Measurements from ENCODE around the gene NUSAP1. TPM values are rescaled to one million over a fixed set of nuclear protein-coding genes. Genes with fewer than 3 reads are reported as not detected.
"Not testable (repeated sequence)": the region's sequence is repeated elsewhere in the genome, so short reads cannot be mapped to it uniquely, and the experiment has no call there.

The NUSAP1 gene
- total RNA-seq, 1 donor from 2014 or later = 75.9 TPM

DNA sequence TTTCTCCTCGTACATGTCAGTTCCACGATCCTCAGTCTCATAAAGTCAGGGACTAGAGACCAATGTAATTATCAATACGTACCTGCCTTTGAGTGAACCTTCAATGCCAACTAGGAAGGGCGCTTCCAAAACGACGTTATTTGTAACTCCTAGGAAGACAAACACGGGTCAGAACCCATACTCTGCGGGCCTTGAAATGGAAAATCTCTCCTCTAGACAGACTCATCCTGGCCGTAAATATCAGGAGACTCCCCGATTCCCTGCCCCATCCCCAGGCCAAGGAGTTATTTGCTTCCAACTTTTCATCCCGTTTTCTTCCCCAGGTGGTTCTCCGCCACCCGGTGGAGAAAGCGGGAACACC lies 868 bp upstream of the NUSAP1 start:
- DNase-seq (ENCODE audit: low read depth in 2 of 2) = no peak

- DNase-seq (ENCODE audit: low read depth in 2 of 2) = peak in 1 of 2 donors; percentile 16
Measured at GRCh38 chr15:41333026-41333562, 413 bp downstream of the NUSAP1 start.

DNA sequence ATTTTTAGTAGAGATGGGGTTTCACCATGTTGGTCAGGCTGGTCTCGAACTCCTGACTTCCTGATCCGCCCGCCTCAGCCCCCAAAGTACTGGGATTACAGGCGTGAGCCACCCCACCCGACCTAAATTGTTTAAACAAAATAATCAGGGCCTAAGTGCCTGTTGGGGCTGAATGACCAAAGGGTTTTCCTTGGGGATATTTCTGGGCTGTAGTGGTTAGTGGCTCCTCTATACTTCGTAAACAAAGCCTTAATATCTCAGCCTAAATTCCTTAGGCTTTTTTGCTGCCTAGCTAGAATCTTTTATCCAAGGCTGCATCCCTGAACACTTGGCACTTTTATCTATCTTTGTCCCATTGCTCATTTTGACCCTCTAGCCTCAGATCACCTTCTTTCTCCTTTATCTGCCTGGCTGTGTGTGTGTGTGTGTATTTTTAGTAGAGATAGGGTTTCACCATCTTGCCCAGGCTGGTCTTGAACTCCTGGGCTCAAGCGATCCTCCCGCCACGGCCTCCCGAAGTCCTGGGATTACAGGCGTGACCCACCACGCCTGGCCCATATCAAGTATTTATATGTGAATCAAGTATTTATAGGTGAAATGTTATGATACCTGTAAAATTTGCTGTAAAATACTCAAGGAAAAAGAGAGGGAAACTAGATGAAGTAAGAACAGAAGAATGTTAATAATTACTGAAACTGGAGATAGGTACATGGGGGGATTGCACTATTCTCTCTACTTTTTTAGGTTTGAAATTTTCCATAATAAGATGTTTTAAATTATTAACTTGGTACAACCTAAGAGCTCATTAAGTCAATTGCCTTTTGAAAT lies 1.8 kb downstream of the NUSAP1 start:
- DNase-seq (ENCODE audit: low read depth in 2 of 2) = no peak

GRCh38 chr15:41336549-41336948 lies 3.9 kb downstream of the NUSAP1 start:
- DNase-seq (ENCODE audit: low read depth in 2 of 2) = no peak

DNA sequence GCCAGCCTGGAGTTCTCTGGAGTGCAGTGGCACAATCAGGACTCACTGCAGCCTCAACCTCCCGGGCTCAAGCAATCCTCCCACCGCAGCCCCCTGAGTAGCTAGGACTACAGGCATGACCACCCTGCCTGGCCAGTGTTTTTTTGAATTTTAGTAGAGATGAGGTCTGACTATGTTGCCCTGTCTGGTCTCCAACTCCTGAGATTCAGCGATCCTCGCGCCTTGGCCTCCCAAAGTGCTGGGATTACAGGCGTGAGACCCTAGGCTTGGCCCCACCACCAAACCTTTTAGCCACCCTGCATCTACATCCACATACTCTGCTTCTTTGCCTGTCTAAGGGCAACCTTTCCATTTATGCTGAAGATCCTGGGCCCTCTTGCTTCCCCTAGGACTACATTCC lies 4.4 kb downstream of the NUSAP1 start:
- no peak for DNase-seq (ENCODE audit: low read depth in 2 of 2)

GRCh38 chr15:41337631-41338522 lies 5.2 kb downstream of the NUSAP1 start:
- no peak for DNase-seq (ENCODE audit: low read depth in 2 of 2)

DNA sequence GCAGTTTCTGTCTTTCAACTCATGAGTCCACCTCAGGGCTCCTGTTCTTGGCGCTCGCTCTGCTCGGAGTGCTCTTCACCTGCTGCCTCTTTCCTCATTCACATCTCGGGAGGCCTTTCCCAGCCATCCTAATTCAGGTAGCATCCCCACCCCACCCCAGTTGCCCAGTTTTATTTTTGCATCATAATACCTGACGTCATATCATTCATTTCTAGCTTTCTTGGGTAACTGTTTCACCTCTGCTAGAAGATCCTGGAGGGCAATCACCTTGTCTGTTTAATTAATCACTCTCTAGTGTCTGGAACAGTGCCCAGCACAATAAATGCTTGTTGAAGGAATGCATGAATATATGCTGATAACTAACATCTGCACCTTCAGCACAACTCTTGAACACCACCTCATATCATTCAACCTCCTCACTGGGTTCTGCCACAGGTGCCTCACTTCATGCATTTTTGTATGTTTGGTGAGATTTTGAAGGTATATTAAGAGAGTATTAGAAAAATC lies 7.6 kb downstream of the NUSAP1 start:
- DNase-seq (ENCODE audit: low read depth in 2 of 2) = no peak

DNA sequence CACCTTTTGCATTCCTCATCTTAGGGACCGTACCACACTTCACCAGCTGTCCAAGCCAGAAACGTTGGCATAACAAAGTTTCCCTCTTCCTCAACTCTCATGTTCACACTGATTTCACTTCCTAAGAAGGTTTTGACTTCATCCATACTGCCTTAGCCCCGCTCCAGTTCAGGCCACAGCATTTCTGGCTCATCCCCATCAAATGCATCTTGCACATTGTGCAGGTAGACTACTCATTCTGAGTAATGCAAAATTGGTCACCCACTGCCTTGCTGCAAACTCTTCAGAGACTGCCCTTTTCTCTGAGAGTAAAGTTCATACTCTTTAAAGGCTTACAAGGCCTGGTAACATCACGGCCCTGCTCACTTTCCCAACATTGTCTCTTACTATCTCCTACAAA lies 8.8 kb downstream of the NUSAP1 start:
- no peak for DNase-seq (ENCODE audit: low read depth in 2 of 2)

- DNase-seq (ENCODE audit: low read depth in 2 of 2) = no peak
Measured at GRCh38 chr15:41347236-41347635, 14.6 kb downstream of the NUSAP1 start.

DNA sequence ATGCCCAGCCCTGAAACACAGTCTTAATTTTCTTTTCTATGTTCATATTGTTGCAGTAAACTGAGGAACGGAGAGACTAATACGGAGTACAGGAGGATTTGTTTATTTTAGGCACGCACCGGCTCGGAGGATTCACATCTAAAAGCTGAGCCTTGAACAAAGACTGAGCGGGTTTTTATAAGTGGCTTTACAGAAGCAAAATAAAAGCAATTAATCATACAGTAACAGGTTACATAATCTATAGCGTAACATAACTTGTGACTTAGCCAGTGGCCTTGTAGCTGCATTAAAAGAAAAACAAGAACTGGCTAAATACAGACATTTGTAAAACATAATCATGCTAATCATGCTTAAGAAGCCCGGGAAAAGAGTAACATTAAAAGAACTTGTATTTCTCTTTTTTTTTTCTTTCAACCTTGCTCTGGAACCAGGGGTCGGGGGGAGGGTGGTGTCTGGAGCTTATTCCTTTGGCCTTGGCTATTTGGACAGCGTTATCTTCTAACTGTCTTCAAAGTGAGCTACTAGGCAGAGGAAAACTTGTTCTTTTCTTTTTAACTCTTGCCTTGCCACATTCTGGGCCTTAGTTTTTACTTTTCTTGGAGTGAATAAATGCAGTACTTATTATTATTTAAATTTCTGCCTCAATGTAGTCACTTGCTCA lies 17.5 kb downstream of the NUSAP1 start:
- no peak for DNase-seq (ENCODE audit: low read depth in 2 of 2)

DNA sequence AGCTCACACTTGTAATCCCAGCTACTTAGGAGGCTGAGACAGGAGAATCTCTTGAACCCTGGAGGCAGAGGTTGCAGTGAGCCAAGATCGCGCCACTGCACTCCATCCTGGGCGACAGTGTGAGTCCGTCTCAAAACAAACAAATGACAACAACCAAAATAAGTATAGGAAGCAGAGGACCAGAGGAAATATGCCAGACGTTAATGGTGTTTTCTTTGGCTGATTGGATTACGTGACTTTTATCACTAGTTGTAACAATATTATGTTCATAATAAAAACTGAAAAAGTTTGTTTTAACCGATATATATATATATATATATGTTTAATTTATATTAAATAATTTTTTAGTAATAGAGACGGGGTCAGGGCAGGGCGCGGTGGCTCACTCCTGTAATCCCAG lies 21.7 kb downstream of the NUSAP1 start:
- peak in 1 of 2 donors; percentile 21 for DNase-seq (ENCODE audit: low read depth in 2 of 2)

DNA sequence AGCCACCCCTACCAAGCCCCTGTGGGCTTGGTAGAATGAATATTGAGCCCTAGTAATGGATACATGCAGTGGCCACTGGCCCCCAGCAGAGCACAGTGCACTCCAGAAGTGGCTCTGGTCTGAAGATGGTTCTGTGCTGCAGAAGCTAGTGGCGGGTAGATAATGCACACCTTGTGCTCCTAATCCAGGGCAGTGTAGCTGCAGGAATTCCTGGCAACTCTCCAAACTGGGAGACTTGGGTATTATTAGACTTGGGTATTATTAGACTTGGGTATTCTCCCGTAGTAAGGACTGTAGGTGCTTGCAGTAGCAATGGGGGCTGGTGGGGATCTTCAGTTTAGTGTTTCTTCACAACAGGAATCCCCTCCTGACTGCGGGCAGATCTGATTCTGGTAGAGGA lies 34.7 kb downstream of the NUSAP1 start:
- no peak for DNase-seq (ENCODE audit: low read depth in 2 of 2)

DNA sequence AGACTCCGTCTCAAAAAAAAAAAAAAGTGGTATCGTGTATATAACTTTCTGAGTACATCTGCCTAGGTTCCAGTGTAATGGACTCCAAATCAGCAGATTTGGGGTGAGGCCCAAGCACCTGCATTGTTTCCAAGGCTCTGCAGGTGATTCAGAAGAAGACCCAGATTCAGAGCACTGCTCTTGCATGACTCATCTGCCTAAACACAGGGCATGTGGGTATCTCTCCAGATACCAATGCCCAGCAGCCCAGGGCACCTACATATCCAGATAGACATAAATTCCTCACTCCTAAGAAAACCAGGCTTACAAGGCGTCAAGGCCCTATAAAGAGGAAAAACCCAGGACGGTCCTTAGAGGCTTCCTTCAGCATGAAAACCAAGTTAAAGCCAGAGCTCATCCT lies 45.3 kb downstream of the NUSAP1 start:
- no peak for DNase-seq (ENCODE audit: low read depth in 2 of 2)

GRCh38 chr15:41383974-41384749 lies 51.5 kb downstream of the NUSAP1 start:
- not testable (repeated sequence) for DNase-seq (ENCODE audit: low read depth in 2 of 2)

DNA sequence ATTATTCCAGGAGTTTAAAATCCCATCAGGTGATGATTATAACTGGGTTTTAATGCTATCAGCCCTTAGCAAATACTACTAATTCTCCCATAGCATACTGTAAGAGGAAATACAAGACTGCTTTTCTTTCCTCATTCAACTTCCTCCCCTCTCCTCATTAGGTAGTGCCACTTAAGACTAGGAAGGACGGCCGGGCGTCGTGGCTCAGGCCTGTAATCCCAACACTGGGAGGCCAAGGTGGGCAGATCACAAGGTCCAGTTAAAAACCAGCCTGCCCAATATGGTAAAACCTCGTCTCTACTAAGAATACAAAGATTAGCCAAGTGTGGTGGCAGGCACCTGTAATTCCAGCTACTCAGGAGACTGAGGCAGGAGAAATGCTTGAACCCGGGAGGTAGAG lies 55.0 kb downstream of the NUSAP1 start:
- no peak for DNase-seq (ENCODE audit: low read depth in 2 of 2)

GRCh38 chr15:41392659-41393058 lies 60.0 kb downstream of the NUSAP1 start:
- DNase-seq (ENCODE audit: low read depth in 2 of 2) = no peak

DNA sequence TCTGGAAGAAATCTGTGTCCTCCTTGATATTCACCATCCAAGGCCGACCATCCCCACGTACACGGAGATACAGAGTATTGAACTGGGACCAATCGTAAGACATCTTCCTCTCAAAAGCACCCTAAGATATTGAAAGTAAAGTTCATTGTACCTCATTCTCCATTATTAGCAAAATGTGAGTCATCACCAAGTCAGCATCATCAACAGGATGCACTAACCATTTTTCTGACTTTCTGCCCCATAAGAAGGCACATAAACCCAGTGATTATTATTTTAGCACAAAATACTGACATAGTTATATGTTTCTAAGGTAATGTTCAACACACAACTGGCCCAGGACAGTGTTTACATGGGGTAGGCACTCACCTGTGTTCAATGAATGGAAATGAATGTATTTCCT lies 62.2 kb downstream of the NUSAP1 start:
- no peak for DNase-seq (ENCODE audit: low read depth in 2 of 2)

DNA sequence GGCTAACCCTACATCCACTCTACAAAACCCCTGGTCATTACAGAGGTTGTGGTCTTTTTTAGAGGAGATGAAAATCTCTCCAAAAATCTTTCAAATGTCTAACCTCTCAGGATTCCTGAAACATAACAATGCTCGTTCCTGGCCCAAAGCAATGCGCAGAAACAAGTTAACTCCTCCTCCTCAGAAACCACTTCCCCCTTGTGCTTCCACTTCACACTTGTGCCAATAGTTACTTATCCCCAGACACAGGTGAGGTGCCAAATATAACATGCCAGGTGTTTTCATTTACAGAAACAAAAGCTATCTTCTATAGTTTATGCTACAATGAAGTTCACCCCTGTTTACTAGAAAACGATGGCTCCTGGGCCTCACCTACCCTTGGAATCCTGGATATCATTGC lies 63.4 kb downstream of the NUSAP1 start:
- no peak for DNase-seq (ENCODE audit: low read depth in 2 of 2)

DNA sequence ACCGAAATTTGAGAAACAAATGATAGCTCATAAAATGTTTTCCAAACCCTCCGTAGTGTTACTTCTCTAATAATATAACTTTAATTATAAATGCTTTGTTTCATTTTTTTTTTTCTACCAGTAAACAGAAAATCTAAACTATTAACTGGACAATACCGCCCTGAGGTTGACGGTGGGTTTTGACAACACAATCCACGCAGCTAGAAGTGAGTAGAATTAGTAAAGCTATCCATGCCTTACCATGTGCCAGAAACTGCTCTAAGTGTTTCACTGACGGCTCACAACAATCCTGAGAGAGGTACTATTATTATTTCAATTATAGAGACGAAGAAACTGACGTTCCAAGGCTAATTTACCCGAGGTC lies 69.2 kb downstream of the NUSAP1 start:
- DNase-seq (ENCODE audit: low read depth in 2 of 2) = no peak

- no peak for DNase-seq (ENCODE audit: low read depth in 2 of 2)
Measured at GRCh38 chr15:41407341-41407740, 74.7 kb downstream of the NUSAP1 start.

DNA sequence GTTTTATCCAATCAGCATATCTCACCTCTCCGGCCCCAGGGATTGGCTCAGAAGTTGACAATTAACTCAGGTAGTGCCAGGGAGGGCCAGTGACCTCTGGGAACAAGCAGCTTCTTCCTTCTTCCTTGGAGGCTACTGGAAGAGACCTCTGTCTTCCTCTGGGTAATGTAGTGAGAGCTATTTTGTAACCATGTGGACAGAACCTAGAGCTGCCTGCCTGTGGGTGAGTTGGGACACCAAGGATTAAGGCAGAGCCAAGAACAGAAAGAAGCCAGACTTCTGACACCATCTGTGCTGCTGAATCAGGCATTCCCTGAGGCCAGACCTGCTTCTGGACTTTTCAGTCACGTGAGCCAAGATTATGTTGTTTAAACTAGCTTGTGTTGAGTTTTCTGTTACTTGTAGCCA lies 75.6 kb downstream of the NUSAP1 start:
- DNase-seq (ENCODE audit: low read depth in 2 of 2) = no peak

Data from dermis microvascular lymphatic vessel endothelial cell (primary cell).